ENCODE data around the gene KIF26B.

The KIF26B gene

GRCh38 chr1:245211035-245211749 lies 56.4 kb downstream of the KIF26B start:
- Histone ChIP-seq H3K9me3 (ENCODE audit: insufficient read depth, low read depth, low read length) (peaks cover 23% of the 10 kb centered on the region), H3K27me3 (ENCODE audit: insufficient read depth, low read length) (no peaks in the 10 kb centered on the region), H3K27ac (ENCODE audit: low read depth, low read length) (no peak overlapping the region), H3K4me3 (ENCODE audit: low read length) (no peak overlapping the region), H3K9ac (ENCODE audit: low read depth, low read length) (no peak overlapping the region), H3K4me1 (ENCODE audit: insufficient read depth, low read length) (peaks cover 7% of the 10 kb centered on the region; the same call in 1 of the 2 replicates), H3K36me3 (ENCODE audit: insufficient read depth, low read length) (no peaks in the 10 kb centered on the region)
- WGBS = 86% methylated on average over 11 of the region's 11 CpGs

- H3K27ac ChIP-seq (ENCODE audit: low read depth, low read length) = no peak overlapping the region
- no peak overlapping the region for H3K4me3 ChIP-seq (ENCODE audit: low read length)
- WGBS = 97% methylated on average over 10 of the region's 10 CpGs
- no peaks in the 10 kb centered on the region for H3K27me3 ChIP-seq (ENCODE audit: insufficient read depth, low read length)
- no peaks in the 10 kb centered on the region for H3K36me3 ChIP-seq (ENCODE audit: insufficient read depth, low read length)
- H3K4me1 ChIP-seq (ENCODE audit: insufficient read depth, low read length) = peaks cover 13% of the 10 kb centered on the region
- no peak overlapping the region for H3K9ac ChIP-seq (ENCODE audit: low read depth, low read length)
- H3K9me3 ChIP-seq (ENCODE audit: insufficient read depth, low read depth, low read length) = peaks cover 17% of the 10 kb centered on the region
Observed at GRCh38 chr1:245211761-245212160, 57.0 kb downstream of the KIF26B start.

GRCh38 chr1:245212221-245212710 lies 57.5 kb downstream of the KIF26B start:
- peaks cover 12% of the 10 kb centered on the region for H3K9me3 ChIP-seq (ENCODE audit: insufficient read depth, low read depth, low read length)
- H3K27me3 ChIP-seq (ENCODE audit: insufficient read depth, low read length) = no peaks in the 10 kb centered on the region
- H3K27ac ChIP-seq (ENCODE audit: low read depth, low read length) = no peak overlapping the region
- no peak overlapping the region for H3K9ac ChIP-seq (ENCODE audit: low read depth, low read length)
- H3K4me1 ChIP-seq (ENCODE audit: insufficient read depth, low read length) = peaks cover 18% of the 10 kb centered on the region
- H3K4me3 ChIP-seq (ENCODE audit: low read length) = no peak overlapping the region
- WGBS = 90% methylated on average over 15 of the region's 15 CpGs
- no peaks in the 10 kb centered on the region for H3K36me3 ChIP-seq (ENCODE audit: insufficient read depth, low read length)

GRCh38 chr1:245213066-245213831 lies 58.5 kb downstream of the KIF26B start:
- H3K9me3 ChIP-seq (ENCODE audit: insufficient read depth, low read depth, low read length) = peaks cover 3% of the 10 kb centered on the region; the same call in 1 of the 2 replicates
- no peaks in the 10 kb centered on the region for H3K27me3 ChIP-seq (ENCODE audit: insufficient read depth, low read length)
- no peak overlapping the region for H3K4me3 ChIP-seq (ENCODE audit: low read length)
- H3K27ac ChIP-seq (ENCODE audit: low read depth, low read length) = no peak overlapping the region
- no peaks in the 10 kb centered on the region for H3K36me3 ChIP-seq (ENCODE audit: insufficient read depth, low read length)
- no peak overlapping the region for H3K9ac ChIP-seq (ENCODE audit: low read depth, low read length)
- 73% methylated on average over 15 of the region's 15 CpGs for WGBS
- peaks cover 25% of the 10 kb centered on the region for H3K4me1 ChIP-seq (ENCODE audit: insufficient read depth, low read length)

GRCh38 chr1:245215071-245215470 lies 60.3 kb downstream of the KIF26B start:
- H3K36me3 ChIP-seq (ENCODE audit: insufficient read depth, low read length) = no peaks in the 10 kb centered on the region
- H3K4me1 ChIP-seq (ENCODE audit: insufficient read depth, low read length) = peaks cover 29% of the 10 kb centered on the region
- no peaks in the 10 kb centered on the region for H3K27me3 ChIP-seq (ENCODE audit: insufficient read depth, low read length)
- no peak overlapping the region for H3K27ac ChIP-seq (ENCODE audit: low read depth, low read length)
- 92% methylated on average over 8 of the region's 8 CpGs for WGBS
- H3K4me3 ChIP-seq (ENCODE audit: low read length) = no peak overlapping the region
- no peak overlapping the region for H3K9ac ChIP-seq (ENCODE audit: low read depth, low read length)
- H3K9me3 ChIP-seq (ENCODE audit: insufficient read depth, low read depth, low read length) = no peaks in the 10 kb centered on the region

- Histone ChIP-seq H3K27ac (ENCODE audit: low read depth, low read length) (no peak overlapping the region), H3K4me3 (ENCODE audit: low read length) (no peak overlapping the region), H3K9me3 (ENCODE audit: insufficient read depth, low read depth, low read length) (no peaks in the 10 kb centered on the region), H3K4me1 (ENCODE audit: insufficient read depth, low read length) (peaks cover 29% of the 10 kb centered on the region), H3K36me3 (ENCODE audit: insufficient read depth, low read length) (no peaks in the 10 kb centered on the region), H3K9ac (ENCODE audit: low read depth, low read length) (no peak overlapping the region), H3K27me3 (ENCODE audit: insufficient read depth, low read length) (no peaks in the 10 kb centered on the region)
- 61% methylated on average over 11 of the region's 11 CpGs for WGBS
Observed at GRCh38 chr1:245216366-245217115, 61.8 kb downstream of the KIF26B start.

GRCh38 chr1:245217853-245218608 lies 63.2 kb downstream of the KIF26B start:
- H3K9ac ChIP-seq (ENCODE audit: low read depth, low read length) = no peak overlapping the region
- H3K4me3 ChIP-seq (ENCODE audit: low read length) = no peak overlapping the region
- no peaks in the 10 kb centered on the region for H3K36me3 ChIP-seq (ENCODE audit: insufficient read depth, low read length)
- 82% methylated on average over 12 of the region's 12 CpGs for WGBS
- H3K9me3 ChIP-seq (ENCODE audit: insufficient read depth, low read depth, low read length) = no peaks in the 10 kb centered on the region
- H3K4me1 ChIP-seq (ENCODE audit: insufficient read depth, low read length) = peaks cover 25% of the 10 kb centered on the region
- no peaks in the 10 kb centered on the region for H3K27me3 ChIP-seq (ENCODE audit: insufficient read depth, low read length)
- no peak overlapping the region for H3K27ac ChIP-seq (ENCODE audit: low read depth, low read length)

- no peaks in the 10 kb centered on the region for H3K9me3 ChIP-seq (ENCODE audit: insufficient read depth, low read depth, low read length)
- no peak overlapping the region for H3K4me3 ChIP-seq (ENCODE audit: low read length)
- H3K27me3 ChIP-seq (ENCODE audit: insufficient read depth, low read length) = no peaks in the 10 kb centered on the region
- no peaks in the 10 kb centered on the region for H3K36me3 ChIP-seq (ENCODE audit: insufficient read depth, low read length)
- no peak overlapping the region for H3K27ac ChIP-seq (ENCODE audit: low read depth, low read length)
- H3K4me1 ChIP-seq (ENCODE audit: insufficient read depth, low read length) = peaks cover 31% of the 10 kb centered on the region
- H3K9ac ChIP-seq (ENCODE audit: low read depth, low read length) = no peak overlapping the region
- 77% methylated on average over 12 of the region's 12 CpGs for WGBS
Observed at GRCh38 chr1:245220381-245220985, 65.7 kb downstream of the KIF26B start.

GRCh38 chr1:245221805-245222204 lies 67.0 kb downstream of the KIF26B start:
- no peak overlapping the region for H3K27ac ChIP-seq (ENCODE audit: low read depth, low read length)
- no peaks in the 10 kb centered on the region for H3K27me3 ChIP-seq (ENCODE audit: insufficient read depth, low read length)
- H3K4me1 ChIP-seq (ENCODE audit: insufficient read depth, low read length) = peaks cover 26% of the 10 kb centered on the region; the same call in 1 of the 2 replicates
- 94% methylated on average over 6 of the region's 6 CpGs for WGBS
- no peak overlapping the region for H3K4me3 ChIP-seq (ENCODE audit: low read length)
- H3K36me3 ChIP-seq (ENCODE audit: insufficient read depth, low read length) = no peaks in the 10 kb centered on the region
- no peaks in the 10 kb centered on the region for H3K9me3 ChIP-seq (ENCODE audit: insufficient read depth, low read depth, low read length)
- no peak overlapping the region for H3K9ac ChIP-seq (ENCODE audit: low read depth, low read length)

GRCh38 chr1:245222931-245223595 lies 68.3 kb downstream of the KIF26B start:
- Histone ChIP-seq H3K27me3 (ENCODE audit: insufficient read depth, low read length) (no peaks in the 10 kb centered on the region), H3K4me3 (ENCODE audit: low read length) (no peak overlapping the region), H3K27ac (ENCODE audit: low read depth, low read length) (no peak overlapping the region), H3K9ac (ENCODE audit: low read depth, low read length) (no peak overlapping the region), H3K9me3 (ENCODE audit: insufficient read depth, low read depth, low read length) (no peaks in the 10 kb centered on the region), H3K4me1 (ENCODE audit: insufficient read depth, low read length) (peaks cover 16% of the 10 kb centered on the region; the same call in 1 of the 2 replicates), H3K36me3 (ENCODE audit: insufficient read depth, low read length) (no peaks in the 10 kb centered on the region)
- WGBS = 73% methylated on average over 2 of the region's 2 CpGs

All from HUES64 (cell line).